Esophagus squamous epithelium (tissue), 4 donors: ENCODE data around the gene PTPN13.

Experiments used
- CTCF ChIP-seq, 6 experiments: fragments of 450-650 bp in 4 of 6; fragments of 200-600 bp in 2 of 6; sonication (generic) in 2 of 6; IDR thresholded peaks; one replicate each; pipeline ENCODE4 v1.5.1; 2016 to 2019; ENCODE audit warnings: antibody characterized with exemption in 6 of 6, mild to moderate bottlenecking in 4 of 6, moderate library complexity in 4 of 6
- POLR2A ChIP-seq, 4 donors: fragments of 450-650 bp; IDR thresholded peaks; one replicate each; pipeline ENCODE4 v1.6.1; 2017; ENCODE audit warnings: antibody characterized with exemption in 4 of 4, mild to moderate bottlenecking in 4 of 4, moderate library complexity in 3 of 4

GRCh38 chr4:86825511-86825910, 231.4 kb downstream of the PTPN13 start:
- TF ChIP-seq CTCF (IDR thresholded peaks at IDR 0.05) (no peak), POLR2A (IDR thresholded peaks at IDR 0.05) (no peak)
